Measurements from ENCODE around the gene RAB9B. TPM values are rescaled to one million over a fixed set of nuclear protein-coding genes. Genes with fewer than 3 reads are reported as not detected.
"Not testable (repeated sequence)": the region's sequence is repeated elsewhere in the genome, so short reads cannot be mapped to it uniquely, and the experiment has no call there.

Gene RAB9B, protein sequence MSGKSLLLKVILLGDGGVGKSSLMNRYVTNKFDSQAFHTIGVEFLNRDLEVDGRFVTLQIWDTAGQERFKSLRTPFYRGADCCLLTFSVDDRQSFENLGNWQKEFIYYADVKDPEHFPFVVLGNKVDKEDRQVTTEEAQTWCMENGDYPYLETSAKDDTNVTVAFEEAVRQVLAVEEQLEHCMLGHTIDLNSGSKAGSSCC
- total RNA-seq, result 0.16 TPM

DNA sequence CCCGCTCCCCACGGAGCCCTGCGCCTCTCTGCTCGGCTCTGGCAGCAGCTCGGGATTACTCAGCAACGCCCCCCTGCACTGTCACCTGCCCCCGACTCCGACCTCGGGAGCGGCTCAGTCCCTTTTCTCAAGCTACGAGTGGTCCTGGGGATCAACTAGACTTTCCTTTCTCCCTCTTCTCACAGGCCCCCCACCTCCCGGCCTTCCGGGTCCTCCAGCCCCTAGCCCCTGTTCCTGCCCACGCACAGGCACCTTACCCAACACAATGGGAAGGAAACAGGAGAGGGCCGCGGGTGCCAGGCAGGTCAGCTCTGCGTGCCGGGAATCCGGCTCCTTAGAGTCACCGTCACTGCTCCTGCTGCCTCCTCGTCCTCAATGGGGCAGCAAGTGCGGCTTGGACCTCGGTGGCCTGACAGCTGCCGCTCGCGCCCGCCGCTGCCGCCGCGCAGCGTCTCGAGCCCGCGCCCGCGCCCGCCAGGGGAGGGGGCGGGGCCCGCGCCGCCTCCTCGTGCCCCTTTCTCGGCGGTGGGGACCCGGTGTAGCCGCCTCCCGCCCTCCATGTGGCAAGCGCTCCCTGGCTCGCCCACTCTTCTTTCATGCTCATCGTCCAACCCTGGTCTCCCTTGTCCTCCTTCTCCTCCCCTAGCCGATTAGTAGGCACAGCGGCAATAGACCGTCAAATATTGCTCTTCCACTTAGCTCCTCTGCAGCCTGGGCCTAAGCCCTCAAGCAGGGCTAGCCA, at the start of gene RAB9B:
Gene RAB9B, minus strand, starts transcription at position 455 of the 742 bp plus-strand sequence. CDS start 6,473 bp downstream, outside the sequence.
- peak; percentile 51 for ATAC-seq

DNA sequence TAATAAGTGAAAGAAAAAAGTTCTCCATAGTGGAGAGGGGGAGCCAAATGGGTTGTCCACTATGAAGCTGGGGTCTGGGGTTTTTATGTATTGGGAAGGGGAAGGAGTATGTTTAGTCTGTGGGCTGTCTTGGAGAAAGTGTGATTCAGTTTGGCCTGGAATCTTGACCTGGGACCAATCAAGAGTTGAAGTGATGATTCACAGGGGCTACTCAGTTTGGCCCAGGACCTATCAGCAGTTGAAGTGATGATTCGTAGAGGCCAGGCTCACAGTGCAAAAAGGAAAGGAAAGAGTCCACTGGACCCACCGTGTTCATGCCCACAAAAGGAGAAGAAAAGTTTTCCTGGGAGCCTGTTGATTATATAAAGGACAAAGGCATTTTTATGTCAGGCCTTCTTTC, 47.3 kb upstream of the RAB9B start:
- no peak for ATAC-seq

DNA sequence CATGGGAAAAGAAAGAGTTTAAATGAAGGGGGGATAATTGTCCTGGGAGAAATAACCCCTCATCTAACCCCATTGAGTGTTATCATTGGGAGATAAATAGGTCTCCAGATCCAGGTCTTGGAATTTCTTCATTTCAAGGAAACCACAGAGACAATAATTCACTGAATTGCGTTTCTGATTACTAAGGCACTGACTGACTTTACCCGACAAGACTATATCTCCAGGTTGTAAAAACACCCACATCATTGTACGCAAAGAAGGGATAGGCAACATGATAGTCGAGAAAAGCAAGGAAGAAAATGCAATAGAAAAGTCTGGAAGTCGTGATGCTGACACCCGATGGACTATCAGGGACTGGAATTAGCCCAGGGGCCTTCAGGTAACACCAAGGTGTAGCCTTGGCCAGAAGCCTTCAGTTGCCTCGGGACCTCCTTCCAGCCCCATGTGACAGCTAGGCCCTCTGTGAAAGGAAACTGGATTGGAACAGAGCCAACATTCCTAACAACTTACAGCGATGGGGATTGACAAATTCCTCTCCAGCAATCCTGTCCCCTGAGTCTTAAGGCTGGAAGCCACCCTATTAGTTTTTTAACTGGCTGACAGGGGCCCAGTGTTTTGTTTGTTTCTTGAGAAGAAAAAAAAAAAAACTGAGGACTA, 46.5 kb upstream of the RAB9B start:
- no peak for ATAC-seq

DNA sequence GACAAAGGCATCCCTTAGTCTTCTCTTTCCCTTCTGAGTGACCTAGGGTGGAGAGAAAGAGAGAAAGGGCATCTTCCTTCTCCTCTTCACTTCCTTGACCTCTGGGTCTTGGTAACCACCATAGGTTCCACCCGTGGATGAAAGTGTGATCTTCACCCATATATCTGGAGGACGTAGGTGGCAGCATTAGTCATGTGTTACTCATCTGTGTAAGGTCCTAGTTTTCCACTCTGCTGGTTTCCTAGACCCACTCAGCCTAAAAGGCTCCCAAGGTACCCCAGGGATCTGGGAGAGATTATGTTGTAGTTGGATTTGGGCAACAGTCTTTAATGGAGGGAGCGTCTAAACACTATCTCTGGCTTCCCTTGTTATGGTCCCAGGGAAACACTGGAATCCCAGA, 45.5 kb upstream of the RAB9B start:
- no peak for ATAC-seq

DNA sequence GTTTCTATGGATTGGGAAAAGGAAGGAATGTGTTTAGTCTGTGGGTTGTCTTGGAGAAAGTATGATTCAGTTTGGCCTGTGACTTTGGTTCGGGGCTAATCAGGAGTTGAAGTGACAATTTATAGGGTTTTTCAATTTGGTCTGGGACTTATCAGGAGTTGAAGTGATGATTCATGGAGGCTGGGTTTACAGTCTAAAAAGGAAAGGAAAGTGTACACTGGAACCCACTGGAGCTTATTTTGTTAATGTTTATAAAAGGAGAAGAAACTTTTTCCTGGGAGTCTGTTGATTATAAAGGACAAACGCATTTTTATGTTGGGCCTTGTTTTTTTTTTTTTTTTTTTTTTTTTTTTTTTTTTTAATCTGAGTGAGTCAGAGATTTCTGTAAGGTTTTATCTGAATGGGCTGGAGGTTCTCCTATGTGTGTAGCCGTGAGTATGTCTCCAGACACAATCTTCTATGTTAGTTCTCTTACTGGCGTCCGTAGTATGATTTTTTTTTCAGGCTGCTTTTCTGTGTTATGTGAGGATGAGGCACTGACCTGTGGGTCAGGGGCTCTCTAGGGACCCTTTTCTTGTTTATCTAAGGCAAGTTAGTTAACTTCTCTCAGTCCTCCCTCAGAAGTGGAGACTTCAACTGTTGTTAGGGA, 33.0 kb upstream of the RAB9B start:
- no peak for ATAC-seq

DNA sequence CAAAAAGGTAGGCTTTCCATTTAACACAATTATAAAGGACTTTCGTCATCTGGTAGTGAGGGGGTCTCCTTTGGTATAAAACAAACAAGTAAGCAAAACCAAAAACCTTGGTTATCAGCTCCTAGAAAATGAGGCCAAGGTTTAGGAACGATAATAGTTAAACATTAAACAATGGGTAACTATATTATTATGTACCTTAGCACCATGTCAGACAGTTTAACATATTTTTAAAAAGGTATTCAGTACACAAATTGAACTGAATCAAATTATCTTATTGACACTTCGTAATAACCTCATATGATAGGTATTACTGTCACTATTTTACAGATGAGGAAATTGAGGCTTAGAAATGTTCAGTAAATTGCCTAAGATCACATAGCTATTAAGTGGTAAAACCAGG, 32.1 kb upstream of the RAB9B start:
- no peak for ATAC-seq

DNA sequence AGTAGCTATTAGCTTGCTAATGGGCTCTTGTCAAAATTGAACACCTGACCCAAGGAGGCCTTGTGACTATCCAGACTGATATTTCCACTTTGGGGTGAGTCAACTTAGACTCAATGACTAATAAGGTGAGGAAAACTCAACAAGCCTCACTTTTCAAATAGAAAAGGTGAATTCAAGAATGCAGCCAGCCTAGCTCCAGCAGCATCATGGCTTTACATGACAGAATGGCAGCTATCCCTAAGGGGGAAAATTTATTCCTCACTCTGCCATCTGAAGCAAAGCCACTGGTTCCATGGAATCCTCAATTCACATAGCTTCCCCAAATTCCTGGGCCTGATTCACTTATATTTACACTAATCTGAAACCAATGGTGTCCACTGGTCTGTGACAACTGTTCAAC, 29.1 kb upstream of the RAB9B start:
- peak; percentile 36 for ATAC-seq

DNA sequence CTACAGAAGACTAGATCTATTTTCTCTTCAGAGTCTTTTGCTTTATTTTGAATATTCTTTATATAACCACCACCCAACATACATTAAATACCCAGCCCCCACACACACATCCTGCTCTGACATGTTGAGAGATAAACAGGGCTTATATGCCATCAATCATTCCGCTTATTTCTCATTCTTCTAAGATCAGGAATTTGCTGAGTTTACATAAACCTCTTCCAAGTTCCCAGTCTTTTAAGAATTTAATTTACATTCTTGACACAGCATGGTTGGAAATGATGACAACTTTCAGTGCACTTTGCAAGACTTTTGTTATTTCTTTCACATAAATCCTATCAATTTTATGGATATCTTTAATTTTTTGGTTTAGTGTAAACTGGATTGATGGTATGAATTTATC, 17.5 kb upstream of the RAB9B start:
- ATAC-seq, result no peak

DNA sequence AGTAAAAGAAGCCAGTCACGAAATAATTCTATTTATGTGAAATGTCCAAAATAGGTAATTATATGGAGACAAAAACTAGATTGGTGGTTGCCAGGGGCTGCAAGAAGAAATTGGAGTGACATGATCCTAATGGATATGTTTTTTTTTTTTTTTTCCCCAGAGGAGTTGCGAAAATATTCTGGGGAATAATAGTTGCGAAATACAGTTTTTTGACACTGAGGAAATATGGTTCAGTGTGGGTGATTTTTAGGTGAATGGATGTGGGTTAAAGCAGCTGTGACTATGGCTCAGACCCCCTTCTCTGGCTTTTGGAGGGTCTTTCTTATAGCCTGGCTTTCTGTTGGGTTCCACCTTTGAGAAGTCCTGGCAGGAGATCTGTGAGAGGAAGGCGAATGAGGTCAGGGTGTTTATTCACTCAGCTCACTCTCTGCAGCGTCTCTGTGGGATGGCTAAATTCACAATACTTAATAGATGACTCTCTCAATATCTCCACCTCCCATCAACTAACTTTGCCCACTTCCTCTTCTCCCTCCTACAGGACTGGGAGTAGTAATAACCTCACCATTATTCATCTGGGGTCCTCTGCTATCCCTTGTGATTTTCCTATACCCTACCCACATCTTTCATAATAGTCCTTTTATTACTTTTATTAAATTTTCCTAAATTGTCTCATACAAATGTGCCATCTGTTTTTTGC, 15.3 kb upstream of the RAB9B start:
- ATAC-seq, result no peak

DNA sequence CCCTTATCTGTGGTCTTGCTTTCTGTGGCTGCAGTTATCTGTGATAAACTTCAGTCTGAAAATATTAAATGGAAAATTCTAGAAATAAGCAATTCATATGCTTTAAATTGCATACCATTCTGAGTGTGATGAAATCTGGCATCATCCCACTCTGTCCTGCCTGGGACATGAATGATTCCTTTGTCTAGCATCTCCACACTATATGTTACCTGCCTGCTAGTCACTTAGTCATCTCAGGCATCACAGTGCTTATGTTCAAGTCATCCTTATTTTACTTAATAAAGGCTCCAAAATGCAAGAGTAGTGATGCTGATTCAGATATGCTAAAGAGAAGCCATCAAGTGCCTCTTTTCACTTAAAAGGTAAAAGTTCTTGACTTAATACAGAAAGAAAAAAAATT, 14.3 kb upstream of the RAB9B start:
- no peak for ATAC-seq

DNA sequence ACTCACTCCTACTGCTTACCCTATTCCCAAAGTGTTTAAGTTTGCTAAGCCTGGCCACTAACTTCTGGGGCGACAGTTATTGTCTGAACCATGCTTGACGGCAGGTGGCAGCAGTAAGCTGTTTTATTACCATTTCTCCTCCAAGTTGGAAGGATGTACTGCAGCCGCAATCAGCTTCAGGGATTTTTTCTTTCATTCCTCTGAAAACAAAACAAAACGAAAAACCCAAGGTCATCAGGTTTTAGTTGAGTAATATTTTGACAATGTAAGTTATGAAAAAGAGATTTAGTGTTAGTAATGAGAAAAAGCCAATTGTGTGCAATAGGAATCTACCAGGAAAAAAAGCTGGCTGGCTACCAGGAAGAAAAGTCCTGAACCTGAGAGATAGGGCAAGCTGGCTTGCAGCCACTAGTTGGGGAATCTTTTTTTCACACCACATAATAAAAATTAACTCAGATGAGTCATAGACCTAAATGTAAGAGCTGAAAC, 13.2 kb upstream of the RAB9B start:
- peak; percentile 60 for ATAC-seq

DNA sequence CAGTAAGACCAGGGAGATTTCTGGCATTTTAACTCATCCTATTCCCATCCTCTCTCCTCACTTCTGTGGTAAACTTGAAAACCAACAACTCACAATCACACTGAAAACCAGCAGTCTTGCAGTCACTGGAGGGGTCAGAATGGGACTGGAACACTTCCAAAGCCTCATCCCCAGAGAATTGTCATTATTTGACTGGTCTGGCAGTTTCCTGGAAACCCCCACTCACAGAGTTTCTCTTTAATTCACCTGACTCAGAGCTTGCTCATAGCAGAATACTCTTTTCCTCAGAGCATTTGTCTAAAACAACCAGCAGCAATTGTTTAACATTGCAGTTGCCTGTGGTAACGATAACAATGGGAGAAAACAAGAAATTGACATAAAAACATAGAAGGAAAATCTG, 7.3 kb upstream of the RAB9B start:
- no peak for ATAC-seq

DNA sequence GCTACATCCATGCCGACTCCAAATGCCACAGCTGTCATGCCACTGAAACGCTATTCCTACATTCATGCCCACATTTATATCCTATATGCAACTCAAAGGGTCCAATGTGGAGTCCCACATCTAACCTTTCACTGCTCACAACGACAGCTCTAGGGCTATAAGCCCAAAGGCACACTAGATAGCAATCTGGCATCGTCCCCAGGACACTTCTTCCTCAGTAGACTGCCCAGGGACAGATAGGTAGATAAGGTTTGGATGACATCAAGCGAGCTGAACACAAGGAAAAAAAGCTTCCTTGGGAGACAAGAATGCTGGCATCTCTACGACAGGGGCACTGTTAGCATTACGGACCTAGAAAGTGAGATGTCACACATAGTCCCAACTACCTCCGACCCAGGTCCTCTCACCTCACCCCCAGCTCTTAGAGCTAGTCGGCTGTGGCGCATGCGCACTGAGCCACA, 685 bp downstream of the RAB9B start:
- no peak for ATAC-seq

DNA sequence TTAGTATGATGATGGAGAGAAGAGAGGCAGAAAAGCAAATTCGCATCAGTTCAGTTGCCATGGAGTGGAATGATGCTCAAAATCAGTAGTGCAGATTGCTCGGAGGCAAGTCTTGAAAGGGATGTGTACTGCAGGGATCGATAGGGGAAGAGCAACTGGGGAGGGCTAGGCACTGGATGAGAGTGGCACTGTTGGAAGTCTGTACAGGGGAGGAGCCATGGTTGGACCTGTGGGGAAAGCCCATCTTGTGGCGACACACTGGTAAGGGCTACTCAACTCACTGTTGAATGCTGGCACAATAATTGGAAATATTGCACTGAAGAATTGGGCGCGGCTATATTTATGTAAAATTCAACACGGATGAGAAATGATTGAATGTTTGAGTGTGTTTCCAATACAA, 1.2 kb downstream of the RAB9B start:
- no peak for ATAC-seq

DNA sequence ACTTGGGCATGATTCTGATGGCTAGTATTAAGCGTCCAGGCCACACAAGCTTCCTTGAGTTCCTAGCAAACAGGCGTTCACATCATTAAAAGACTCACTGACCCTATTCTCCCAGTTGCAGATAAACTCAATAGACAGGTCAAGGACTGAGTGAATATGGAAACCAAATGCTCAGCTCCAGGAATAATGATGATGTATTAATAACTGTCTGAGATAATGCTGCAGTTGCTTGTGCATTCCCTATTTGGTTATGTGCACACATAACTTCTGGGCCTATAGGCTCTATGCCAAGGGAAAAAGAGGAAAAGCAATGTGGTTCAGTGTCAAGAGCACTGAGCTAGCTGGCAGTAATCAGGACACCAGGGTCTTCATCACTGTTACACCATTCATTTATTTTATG, 3.5 kb downstream of the RAB9B start:
- ATAC-seq, result no peak

DNA sequence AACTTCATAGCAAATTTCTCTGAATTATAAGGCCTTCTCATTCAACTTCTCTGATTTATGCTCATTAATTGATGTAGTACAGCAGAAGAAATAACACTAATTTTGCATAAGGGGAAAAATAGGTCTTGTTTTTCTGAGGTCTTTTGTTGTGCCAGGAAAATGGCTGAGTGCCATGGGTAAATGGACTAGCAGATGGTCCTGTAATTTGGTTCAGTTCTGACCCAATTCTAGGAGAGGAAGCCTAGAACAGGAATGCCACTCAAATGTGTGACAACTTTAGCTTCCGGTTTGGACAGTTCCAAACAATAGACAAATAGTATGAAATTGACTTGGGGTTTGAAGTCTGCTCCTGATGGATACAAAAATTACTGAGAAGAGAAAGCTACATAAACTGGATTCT, 6.2 kb downstream of the RAB9B start:
- ATAC-seq, result no peak

DNA sequence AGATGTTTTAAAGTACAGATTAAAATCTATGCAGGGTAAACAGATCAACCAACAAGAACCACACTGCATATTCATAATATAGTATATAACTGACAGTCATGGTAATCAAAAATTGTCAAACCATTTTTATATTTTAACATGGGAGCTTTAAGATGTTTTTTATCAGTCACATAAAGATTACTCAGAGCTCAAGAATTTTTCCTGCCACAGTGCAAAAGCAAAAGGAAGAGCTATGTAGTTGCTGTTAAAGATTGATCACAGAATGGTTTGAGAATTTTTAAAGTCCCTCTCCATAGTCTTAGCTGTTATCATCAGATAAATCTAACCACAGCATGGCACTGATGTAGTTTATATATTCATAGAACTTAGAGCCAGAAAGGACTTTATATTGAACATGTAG, 8.5 kb downstream of the RAB9B start:
- ATAC-seq, result no peak

DNA sequence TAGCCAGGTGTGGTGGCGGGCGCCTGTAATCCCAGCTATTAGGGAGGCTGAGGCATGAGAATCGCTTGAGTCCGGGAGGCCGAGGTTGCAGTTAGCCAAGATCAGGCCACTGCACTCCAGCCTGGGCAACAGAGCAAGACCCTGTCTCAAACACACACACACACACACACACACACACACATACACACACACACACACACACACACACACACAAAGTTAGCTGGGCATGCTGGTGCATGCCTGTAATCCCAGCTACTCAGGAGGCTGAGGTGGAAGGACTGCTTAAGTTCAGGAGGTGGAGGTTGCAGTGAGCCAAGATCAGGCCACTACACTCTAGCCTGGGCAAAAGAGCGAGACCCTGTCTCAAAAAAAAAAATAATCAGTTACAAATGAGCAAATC, 11.3 kb downstream of the RAB9B start:
- not testable (repeated sequence) for ATAC-seq

DNA sequence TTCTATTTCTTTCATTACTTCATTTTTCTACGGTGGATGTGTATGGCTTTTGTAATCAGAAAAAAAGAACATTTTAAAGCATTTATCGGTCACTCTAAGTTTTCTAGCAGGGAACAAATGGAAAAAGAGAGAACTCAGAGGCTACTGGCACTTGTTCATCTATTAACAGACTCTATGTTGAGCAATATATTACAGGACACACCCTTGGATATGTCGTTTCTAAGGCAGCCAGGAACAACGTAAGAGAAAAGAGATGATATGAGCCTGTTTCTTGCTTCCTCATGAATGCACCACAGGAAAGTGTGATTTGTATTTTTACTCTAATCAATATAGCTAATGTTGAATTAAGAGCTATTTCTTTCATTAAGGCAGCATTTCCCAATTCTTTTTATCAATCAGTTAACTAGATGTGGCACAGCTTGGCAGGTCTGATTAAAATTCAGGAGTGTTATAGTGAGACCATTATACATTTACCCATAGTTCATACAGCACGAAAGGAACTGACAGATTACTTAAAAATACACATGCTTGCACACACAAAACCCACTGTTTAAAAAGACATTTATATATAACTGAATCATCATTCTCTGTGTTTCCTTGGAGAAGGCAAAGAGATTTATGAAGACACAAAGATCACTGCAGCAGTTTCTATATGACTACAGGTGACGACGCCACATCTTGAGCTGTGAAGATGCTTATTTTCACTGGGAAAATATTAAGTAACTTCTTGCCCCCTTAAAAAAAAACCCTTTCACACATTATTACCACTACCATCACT, 13.0 kb downstream of the RAB9B start:
- no peak for ATAC-seq

DNA sequence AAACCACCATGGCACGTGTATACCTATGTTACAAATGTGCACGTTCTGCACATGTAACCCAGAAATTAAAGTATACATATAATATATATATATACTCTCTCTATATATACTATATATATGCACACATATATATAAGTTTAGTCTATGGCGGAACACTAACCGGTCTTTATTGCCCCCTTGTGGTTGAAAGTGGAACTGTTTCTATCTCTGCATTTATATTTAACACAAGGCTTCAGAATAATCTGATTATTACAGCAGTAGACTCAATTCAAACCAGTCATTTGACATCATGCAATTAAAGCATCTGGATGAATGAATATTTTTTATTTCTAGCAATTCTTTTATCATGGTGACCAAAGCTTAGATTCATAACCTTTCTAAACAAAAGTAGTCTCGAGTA, 14.6 kb downstream of the RAB9B start:
- ATAC-seq, result peak; percentile 62

DNA sequence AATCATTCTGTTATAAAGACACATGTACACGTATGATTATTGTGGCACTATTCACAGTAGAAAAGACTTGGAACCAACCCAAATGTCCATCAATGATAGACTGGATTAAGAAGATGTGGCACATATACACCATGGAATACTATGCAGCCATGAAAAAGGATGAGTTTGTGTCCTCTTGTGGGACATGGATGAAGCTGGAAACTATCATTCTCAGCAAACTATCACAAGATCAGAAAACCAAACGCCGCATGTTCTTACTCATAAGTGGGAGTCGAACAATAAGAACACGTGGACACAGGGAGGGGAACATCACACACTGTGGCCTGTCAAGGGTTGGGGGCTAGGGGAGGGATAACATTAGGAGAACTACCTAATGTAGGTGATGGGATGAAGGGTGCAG, 15.0 kb downstream of the RAB9B start:
- not testable (repeated sequence) for ATAC-seq

DNA sequence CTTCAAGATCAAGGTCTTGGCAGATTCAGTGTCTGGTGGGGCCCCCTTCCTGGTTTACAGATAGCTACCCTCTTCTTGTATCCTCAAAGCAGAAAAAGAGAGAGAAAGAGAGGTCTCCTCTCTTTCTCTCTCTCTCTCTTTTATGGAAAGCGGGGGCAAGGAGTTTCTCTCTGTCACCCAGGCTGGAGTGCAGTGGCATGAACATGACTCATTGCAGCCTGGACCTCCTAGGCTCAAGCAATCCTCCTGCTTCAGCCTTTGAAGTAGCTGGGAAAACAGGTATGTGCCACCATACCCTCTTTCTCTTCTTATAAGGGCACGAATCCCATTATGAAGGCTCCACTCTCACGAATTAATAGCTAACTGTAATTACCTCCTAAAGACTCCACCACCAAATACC, 20.2 kb downstream of the RAB9B start:
- no peak for ATAC-seq
